ENCODE measurements around the gene BHLHE40. TPM values are rescaled to one million over a fixed set of nuclear protein-coding genes. Genes with fewer than 3 reads are reported as not detected.

BHLHE40 gene
- total RNA-seq, 4 donors from 2014 or later, result 13.1 to 28.5 (median 20.2) TPM

- no peak for DNase-seq
- no peaks in the 10 kb centered on the region for H3K27me3 ChIP-seq
- H3K9me3 ChIP-seq, result no peaks in the 10 kb centered on the region
- intact Hi-C loops (cut with DNase I), result no loop called here
- 76 to 84% methylated on average over 7 of the region's 7 CpGs for WGBS, 2 donors
- peaks cover 8 to 12% of the 10 kb centered on the region in 2 donors for H3K4me1 ChIP-seq
- TF ChIP-seq CTCF (IDR thresholded peaks at IDR 0.05), result no peak
- H3K36me3 ChIP-seq, result no peaks in the 10 kb centered on the region
- H3K4me3 ChIP-seq (replicated peaks in 1 of 3), result no peak overlapping the region
- no peak overlapping the region for H3K27ac ChIP-seq
Measured at GRCh38 chr3:5014391-5014790, 35.2 kb downstream of the BHLHE40 start.

- no peak overlapping the region for H3K27ac ChIP-seq
- H3K36me3 ChIP-seq, result no peaks in the 10 kb centered on the region
- TF ChIP-seq CTCF (IDR thresholded peaks at IDR 0.05), result no peak
- no peak for TF ChIP-seq POLR2A (IDR thresholded peaks at IDR 0.05)
- intact Hi-C loops (cut with DNase I), result no loop called here
- H3K4me1 ChIP-seq, result peaks cover 8 to 12% of the 10 kb centered on the region in 2 donors
- no peaks in the 10 kb centered on the region for H3K9me3 ChIP-seq
- 87 to 89% methylated on average over 5 of the region's 5 CpGs for WGBS, 2 donors
- no peak for DNase-seq
- H3K27me3 ChIP-seq, result no peaks in the 10 kb centered on the region
- no peak overlapping the region for H3K4me3 ChIP-seq (replicated peaks in 1 of 3)
Measured at GRCh38 chr3:5015056-5015455, 35.8 kb downstream of the BHLHE40 start.

- Histone ChIP-seq H3K27ac (no peak overlapping the region), H3K4me3 (replicated peaks in 1 of 3) (no peak overlapping the region), H3K9me3 (no peaks in the 10 kb centered on the region), H3K4me1 (peaks cover 8 to 12% of the 10 kb centered on the region in 2 donors), H3K27me3 (no peaks in the 10 kb centered on the region), H3K36me3 (no peaks in the 10 kb centered on the region)
- intact Hi-C loops (cut with DNase I), result no loop called here
- 77 to 80% methylated on average over 11 of the region's 11 CpGs for whole genome bisulfite sequencing, 2 donors
- no peak for DNase-seq
- TF ChIP-seq CTCF (IDR thresholded peaks at IDR 0.05) (no peak), POLR2A (IDR thresholded peaks at IDR 0.05) (no peak)
Measured at GRCh38 chr3:5016211-5017161, 37.2 kb downstream of the BHLHE40 start.

- Histone ChIP-seq H3K27me3 (no peaks in the 10 kb centered on the region), H3K4me1 (peaks cover 8 to 12% of the 10 kb centered on the region in 2 donors), H3K27ac (peak overlapping the region in 2 of 3 donors; percentile 51 to 69), H3K9me3 (no peaks in the 10 kb centered on the region), H3K36me3 (no peaks in the 10 kb centered on the region), H3K4me3 (replicated peaks in 1 of 3) (no peak overlapping the region)
- TF ChIP-seq CTCF (IDR thresholded peaks at IDR 0.05), result peak in 2 of 6 experiments; percentile 6 to 12
- TF ChIP-seq POLR2A (IDR thresholded peaks at IDR 0.05), result no peak
- DNase-seq, result peak; percentile 64 to 73
- intact Hi-C loops (cut with DNase I), result no loop called here
- 37 to 54% methylated on average over 8 of the region's 8 CpGs for WGBS, 2 donors
Measured at GRCh38 chr3:5017925-5018531, 38.8 kb downstream of the BHLHE40 start.
